Retinal pigment epithelial cell (primary cell): ENCODE results near the gene TNP1.

Source experiments
- DNase-seq: peaks from one replicate; pipeline ENCODE4 v3.0.0-alpha.2; 2010; ENCODE audit warnings: low read depth
- H3K4me3 ChIP-seq: 2 replicates; pipeline ENCODE4 v1.5.1; 2011; ENCODE audit warnings: mild to moderate bottlenecking, low read length, control low read depth, moderate library complexity
- TF ChIP-seq, protein P1 (sequence below): conservative IDR thresholded peaks from 2 replicates; pipeline ENCODE4 v1.5.1; 2011; ENCODE audit warnings: low read depth, low read length, control low read depth, inconsistent platforms

The TNP1 gene

GRCh38 chr2:216810399-216811160 is 49.3 kb downstream of the TNP1 start:
- no peak for DNase-seq
- TF ChIP-seq, protein P1, sequence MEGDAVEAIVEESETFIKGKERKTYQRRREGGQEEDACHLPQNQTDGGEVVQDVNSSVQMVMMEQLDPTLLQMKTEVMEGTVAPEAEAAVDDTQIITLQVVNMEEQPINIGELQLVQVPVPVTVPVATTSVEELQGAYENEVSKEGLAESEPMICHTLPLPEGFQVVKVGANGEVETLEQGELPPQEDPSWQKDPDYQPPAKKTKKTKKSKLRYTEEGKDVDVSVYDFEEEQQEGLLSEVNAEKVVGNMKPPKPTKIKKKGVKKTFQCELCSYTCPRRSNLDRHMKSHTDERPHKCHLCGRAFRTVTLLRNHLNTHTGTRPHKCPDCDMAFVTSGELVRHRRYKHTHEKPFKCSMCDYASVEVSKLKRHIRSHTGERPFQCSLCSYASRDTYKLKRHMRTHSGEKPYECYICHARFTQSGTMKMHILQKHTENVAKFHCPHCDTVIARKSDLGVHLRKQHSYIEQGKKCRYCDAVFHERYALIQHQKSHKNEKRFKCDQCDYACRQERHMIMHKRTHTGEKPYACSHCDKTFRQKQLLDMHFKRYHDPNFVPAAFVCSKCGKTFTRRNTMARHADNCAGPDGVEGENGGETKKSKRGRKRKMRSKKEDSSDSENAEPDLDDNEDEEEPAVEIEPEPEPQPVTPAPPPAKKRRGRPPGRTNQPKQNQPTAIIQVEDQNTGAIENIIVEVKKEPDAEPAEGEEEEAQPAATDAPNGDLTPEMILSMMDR, result no peak
- no peak overlapping the region for H3K4me3 ChIP-seq
